Mesothelial cell of epicardium (in vitro differentiated cells): ENCODE results near the gene MAPK13. TPM values are rescaled to one million over a fixed set of nuclear protein-coding genes. Genes with fewer than 3 reads are reported as not detected.
"Not testable (repeated sequence)": the region's sequence is repeated elsewhere in the genome, so short reads cannot be mapped to it uniquely, and the experiment has no call there.

Source experiments
- DNase-seq, 2 experiments: peaks; one replicate each; pipeline ENCODE4 v3.0.0; 2021; ENCODE audit warnings: low spot score in 2 of 2; ENCODE audit not compliant: unreplicated experiment in 2 of 2
- H3K27ac Mint-ChIP-seq: 2 replicates; pipeline ENCODE4 v1.8.0; 2021; ENCODE audit warnings: mixed read lengths
- H3K27me3 Mint-ChIP-seq: 2 replicates; pipeline ENCODE4 v1.8.0; 2021; ENCODE audit warnings: low read depth, mixed read lengths
- H3K36me3 Mint-ChIP-seq: 2 replicates; pipeline ENCODE4 v1.8.0; 2021; ENCODE audit warnings: mixed read lengths
- H3K4me1 Mint-ChIP-seq: 2 replicates; pipeline ENCODE4 v1.8.0; 2021; ENCODE audit warnings: mixed read lengths
- H3K4me3 Mint-ChIP-seq: 2 replicates; pipeline ENCODE4 v1.8.0; 2021; ENCODE audit warnings: mild to moderate bottlenecking, moderate library complexity, mixed read lengths
- H3K9me3 Mint-ChIP-seq: 2 replicates; pipeline ENCODE4 v1.8.0; 2021; ENCODE audit warnings: mixed read lengths
- total RNA-seq: library from RNA; stranded (reverse); gene quantifications from 3 replicates; pipeline ENCODE4 v1.2.1, GENCODE V29; 2021
- TF ChIP-seq, protein P1 (sequence below): fragments of 200-600 bp; sonication (generic); IDR thresholded peaks from one replicate; pipeline ENCODE4 v1.5.0; 2021; ENCODE audit warnings: antibody characterized with exemption; ENCODE audit not compliant: unreplicated experiment

The MAPK13 gene
- total RNA-seq, 1 donor from 2014 or later = 20.6 TPM

DNA sequence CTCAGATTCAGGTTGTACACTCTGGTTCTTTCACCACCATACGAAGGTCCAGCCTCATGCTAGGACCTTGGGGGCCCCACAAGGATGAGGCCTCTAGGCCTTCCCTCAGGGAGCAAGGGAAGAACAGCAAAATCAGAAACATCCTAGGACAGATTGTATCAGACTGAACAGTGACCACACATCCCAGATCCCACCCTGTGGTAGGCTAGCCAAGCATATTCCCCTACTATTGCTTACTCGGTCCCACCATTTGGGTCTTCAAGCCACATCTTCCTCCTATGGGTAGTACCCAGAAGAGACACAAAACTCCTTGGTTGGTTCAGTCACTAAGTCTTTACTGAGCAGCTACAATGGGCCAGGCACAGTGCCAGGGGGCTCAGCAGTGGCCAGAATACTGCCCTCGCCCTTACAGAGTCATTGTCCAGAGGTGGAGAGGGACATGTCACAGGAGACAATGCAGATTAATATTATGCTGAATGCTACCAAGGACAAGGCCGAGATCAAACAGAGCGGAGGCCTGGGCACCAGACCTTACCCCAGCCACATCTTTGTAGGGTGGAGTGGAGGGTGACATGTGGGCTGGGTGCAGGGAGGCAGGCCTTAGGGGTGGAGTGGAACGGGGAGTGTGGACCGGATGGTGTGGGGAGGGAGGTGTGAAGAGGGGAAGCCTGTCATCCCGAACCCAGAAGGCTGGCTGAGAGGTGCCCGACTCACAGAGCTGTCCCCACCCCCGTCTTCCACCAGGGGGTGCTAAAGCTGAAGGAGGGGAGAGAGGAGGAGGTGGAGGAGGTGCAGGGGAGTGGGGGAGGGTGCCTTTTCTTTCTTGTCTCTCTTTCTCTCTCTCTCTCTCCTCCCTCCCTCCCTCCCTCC lies 6.8 kb upstream of the MAPK13 start:
- H3K4me1 Mint-ChIP-seq = peaks cover 12% of the 10 kb centered on the region
- H3K27me3 Mint-ChIP-seq = no peaks in the 10 kb centered on the region
- TF ChIP-seq, protein P1, sequence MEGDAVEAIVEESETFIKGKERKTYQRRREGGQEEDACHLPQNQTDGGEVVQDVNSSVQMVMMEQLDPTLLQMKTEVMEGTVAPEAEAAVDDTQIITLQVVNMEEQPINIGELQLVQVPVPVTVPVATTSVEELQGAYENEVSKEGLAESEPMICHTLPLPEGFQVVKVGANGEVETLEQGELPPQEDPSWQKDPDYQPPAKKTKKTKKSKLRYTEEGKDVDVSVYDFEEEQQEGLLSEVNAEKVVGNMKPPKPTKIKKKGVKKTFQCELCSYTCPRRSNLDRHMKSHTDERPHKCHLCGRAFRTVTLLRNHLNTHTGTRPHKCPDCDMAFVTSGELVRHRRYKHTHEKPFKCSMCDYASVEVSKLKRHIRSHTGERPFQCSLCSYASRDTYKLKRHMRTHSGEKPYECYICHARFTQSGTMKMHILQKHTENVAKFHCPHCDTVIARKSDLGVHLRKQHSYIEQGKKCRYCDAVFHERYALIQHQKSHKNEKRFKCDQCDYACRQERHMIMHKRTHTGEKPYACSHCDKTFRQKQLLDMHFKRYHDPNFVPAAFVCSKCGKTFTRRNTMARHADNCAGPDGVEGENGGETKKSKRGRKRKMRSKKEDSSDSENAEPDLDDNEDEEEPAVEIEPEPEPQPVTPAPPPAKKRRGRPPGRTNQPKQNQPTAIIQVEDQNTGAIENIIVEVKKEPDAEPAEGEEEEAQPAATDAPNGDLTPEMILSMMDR = no peak
- DNase-seq = peak; percentile 56 to 77
- H3K4me3 Mint-ChIP-seq = no peak overlapping the region
- no peak overlapping the region for H3K27ac Mint-ChIP-seq
- H3K36me3 Mint-ChIP-seq = no peaks in the 10 kb centered on the region
- no peaks in the 10 kb centered on the region for H3K9me3 Mint-ChIP-seq

DNA sequence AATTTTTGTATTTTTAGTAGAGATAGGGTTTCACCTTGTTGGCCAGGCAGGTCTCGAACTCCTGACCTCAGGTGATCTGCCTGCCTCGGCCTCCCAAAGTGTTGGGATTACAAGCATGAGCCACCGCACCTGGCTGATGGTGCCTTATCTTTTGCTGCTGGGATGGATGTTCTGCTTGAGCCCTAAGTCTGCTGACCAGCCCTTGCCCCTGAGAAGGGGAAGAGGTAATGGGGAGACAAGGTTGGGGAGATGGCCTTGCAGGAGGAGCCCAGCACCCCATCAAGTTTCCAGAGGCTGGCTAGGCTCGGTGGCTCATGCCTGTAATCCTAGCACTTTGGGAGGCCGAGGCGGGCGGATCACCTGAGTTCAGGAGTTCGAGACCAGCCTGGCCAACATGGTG lies 6.0 kb upstream of the MAPK13 start:
- H3K27me3 Mint-ChIP-seq, H3K27ac Mint-ChIP-seq, DNase-seq: not testable (repeated sequence)

DNA sequence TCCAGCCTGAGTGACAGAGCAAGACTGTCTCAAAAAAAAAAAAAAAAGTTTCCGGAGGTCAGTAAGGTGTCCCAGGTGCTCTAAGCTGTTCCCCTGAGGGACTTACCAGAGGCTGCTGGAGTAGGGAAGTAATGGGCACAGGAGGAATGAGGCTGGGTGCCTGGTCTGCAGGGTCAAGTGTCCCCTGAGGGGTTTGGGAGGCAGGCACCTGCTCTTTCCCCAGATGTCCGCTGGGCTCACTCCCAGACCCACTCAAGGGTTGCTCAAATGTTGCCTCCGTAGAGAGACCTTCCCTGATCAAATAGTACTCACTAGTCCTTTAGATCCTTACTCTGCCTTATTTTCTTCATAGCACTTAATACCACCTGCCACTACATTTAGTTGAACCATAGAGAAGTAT lies 5.4 kb upstream of the MAPK13 start:
- H3K9me3 Mint-ChIP-seq = no peaks in the 10 kb centered on the region
- DNase-seq = no peak
- no peak overlapping the region for H3K27ac Mint-ChIP-seq
- no peaks in the 10 kb centered on the region for H3K36me3 Mint-ChIP-seq
- TF ChIP-seq, protein P1 = no peak
- peaks cover 3% of the 10 kb centered on the region for H3K27me3 Mint-ChIP-seq
- no peak overlapping the region for H3K4me3 Mint-ChIP-seq
- peaks cover 9% of the 10 kb centered on the region for H3K4me1 Mint-ChIP-seq

More for the DNA sequence above, 6.0 kb upstream of the MAPK13 start:
- not testable (repeated sequence) for H3K9me3 Mint-ChIP-seq, H3K36me3 Mint-ChIP-seq, H3K4me3 Mint-ChIP-seq, H3K4me1 Mint-ChIP-seq

- H3K36me3 Mint-ChIP-seq = no peaks in the 10 kb centered on the region
- no peak overlapping the region for H3K27ac Mint-ChIP-seq
- no peak overlapping the region for H3K4me3 Mint-ChIP-seq
- H3K9me3 Mint-ChIP-seq = no peaks in the 10 kb centered on the region
- TF ChIP-seq, protein P1 = no peak
- H3K4me1 Mint-ChIP-seq = peaks cover 10% of the 10 kb centered on the region
- no peak for DNase-seq
- peaks cover 4% of the 10 kb centered on the region for H3K27me3 Mint-ChIP-seq
Measured at GRCh38 chr6:36125575-36125974, 4.7 kb upstream of the MAPK13 start.

DNA sequence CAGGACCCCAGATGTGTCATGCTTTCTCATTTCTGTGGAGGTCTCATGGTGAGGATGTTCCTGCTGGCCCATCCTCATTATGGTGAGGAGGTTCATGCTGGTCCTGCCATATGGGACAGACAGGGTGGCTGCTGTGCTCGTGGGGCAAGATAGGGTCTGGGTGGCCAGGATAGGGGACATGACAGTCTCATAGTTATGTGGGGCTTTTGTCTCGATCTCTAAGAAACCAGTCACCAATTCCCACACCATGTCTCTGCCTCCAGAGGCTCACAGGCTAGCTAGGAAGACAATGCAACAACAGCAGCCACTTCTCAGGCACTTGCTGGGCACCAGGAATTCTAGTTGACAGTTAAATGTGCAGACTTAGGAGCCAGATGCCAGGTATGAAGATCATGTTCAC lies 4.2 kb upstream of the MAPK13 start:
- no peaks in the 10 kb centered on the region for H3K9me3 Mint-ChIP-seq
- H3K4me3 Mint-ChIP-seq = no peak overlapping the region
- peaks cover 11% of the 10 kb centered on the region for H3K4me1 Mint-ChIP-seq
- DNase-seq = no peak
- H3K27me3 Mint-ChIP-seq = peaks cover 4% of the 10 kb centered on the region
- no peaks in the 10 kb centered on the region for H3K36me3 Mint-ChIP-seq
- H3K27ac Mint-ChIP-seq = no peak overlapping the region
- TF ChIP-seq, protein P1 = no peak

DNA sequence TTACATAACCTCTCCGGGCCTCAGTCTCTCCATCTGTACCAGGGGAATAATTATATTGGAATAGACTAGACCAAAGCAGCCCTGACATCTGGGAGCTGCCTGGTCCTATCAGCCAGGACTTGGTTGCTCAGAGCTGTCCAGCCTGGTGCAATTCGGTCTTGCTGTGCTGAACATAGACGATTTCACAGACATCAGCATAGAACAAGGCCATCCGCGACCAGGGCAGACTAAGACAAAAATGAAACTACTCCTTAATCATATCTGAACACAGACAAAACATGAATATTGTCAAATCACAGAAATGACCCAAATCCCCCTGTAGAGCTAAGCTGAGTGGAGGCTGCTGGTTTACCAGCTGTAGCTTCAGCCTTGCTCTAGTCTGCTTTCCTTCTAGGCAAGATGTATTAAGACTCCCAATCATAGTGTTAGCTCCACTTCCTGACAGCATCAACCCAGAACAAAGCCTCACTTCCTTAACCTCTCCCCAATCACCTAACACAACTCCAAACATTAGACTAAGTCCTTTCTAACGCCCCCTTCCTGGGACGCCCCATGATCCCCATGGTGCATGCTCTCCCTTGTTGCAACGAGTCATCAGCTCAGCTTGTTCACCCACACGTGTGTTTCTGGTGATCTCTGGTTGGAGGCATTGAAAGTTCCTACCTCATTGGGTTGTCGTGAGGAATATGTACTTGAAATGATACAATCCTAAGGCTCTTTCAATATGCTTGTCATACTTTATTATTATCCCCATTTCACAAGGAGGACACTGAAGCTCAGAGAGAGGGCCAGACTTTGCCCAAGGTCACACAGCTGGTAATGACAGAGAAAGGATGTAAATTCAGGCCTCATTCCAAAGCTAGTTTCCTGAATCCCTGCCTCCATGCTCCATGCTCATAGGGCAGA lies 3.5 kb upstream of the MAPK13 start:
- peaks cover 14% of the 10 kb centered on the region for H3K4me1 Mint-ChIP-seq
- no peak for DNase-seq
- no peaks in the 10 kb centered on the region for H3K9me3 Mint-ChIP-seq
- no peaks in the 10 kb centered on the region for H3K36me3 Mint-ChIP-seq
- TF ChIP-seq, protein P1 = no peak
- no peak overlapping the region for H3K27ac Mint-ChIP-seq
- peaks cover 4% of the 10 kb centered on the region for H3K27me3 Mint-ChIP-seq
- H3K4me3 Mint-ChIP-seq = no peak overlapping the region
